Activated CD8-positive, alpha-beta memory T cell treated with anti-CD3 and anti-CD28 coated beads for 1 hour (primary cell): ENCODE measurements around the gene CCT7.
"Not testable (repeated sequence)": the region's sequence is repeated elsewhere in the genome, so short reads cannot be mapped to it uniquely, and the experiment has no call there.

Experiments used
- DNase-seq, 2 donors: peaks; one replicate each; pipeline ENCODE4 v3.0.0-alpha.2; 2020; ENCODE audit warnings: low read depth in 1 of 2; ENCODE audit errors: extremely low read depth in 1 of 2

The CCT7 gene

DNA sequence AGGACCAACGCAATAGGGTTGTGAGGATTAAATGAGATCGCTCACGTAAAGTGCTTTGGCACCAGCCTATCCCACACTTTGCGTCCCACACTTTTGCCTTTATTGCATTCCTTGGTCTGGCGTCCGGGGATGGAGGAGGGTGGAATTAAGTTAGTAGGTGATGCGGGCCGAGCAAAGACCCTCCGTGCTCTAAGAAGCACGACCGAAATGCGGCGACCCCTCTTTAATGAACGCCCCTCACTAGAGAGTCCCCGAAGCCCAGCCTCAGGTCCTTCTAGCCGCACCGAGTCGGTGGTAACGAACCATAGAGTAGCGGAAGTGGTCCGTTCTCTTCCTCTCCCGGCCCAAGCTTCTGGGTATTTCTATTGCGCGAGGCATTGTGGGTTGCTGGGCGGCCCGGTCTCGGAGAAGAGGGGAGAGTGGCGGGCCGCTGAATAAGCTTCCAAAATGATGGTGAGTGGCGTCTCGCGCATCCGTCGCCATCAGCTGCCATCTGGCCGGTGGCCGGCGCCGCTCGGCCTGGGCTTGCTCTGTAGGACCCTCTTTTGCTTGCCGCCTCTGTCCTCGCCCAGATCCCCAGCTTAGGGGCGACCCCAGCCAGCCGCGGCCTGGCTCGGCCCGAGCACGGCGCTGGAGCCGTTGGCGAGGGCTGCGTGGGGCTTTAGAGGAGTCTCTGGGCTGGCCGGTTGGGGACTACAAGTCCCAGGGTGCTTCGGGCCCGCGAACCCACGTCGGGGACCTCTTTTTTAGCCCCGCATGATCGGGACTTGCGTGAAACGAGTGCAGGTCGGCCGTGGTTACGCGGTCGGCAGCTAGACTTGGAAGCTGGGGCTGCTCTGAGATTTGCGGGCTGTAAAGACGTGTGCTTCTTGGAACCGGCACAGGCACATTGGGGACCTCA is at the start of gene CCT7:
TSS of gene CCT7 (plus strand) at position 377 of the 901 bp plus-strand sequence. CDS start at position 448, 71 bp downstream.
- DNase-seq: peak; percentile 73 to 78

DNA sequence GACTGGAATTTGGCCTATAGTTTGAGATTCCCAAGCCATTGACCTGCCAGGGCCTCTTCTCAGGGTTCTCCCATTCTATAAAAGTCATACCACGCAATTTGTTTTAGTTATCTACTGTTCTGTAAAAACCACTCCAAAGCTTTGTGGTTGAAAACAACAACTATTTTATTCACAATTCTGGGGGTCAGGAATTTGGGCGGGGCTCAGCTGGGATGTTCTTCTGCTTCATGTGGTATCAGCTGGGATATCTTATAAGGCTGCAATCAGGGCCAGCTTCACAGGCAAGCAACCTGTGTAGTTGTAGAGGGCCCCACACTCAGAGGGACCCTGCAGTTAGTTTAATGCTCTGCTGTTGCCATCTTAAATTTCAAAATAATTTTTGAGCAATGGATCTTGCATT is 48.1 kb upstream of the CCT7 start:
- no peak for DNase-seq

DNA sequence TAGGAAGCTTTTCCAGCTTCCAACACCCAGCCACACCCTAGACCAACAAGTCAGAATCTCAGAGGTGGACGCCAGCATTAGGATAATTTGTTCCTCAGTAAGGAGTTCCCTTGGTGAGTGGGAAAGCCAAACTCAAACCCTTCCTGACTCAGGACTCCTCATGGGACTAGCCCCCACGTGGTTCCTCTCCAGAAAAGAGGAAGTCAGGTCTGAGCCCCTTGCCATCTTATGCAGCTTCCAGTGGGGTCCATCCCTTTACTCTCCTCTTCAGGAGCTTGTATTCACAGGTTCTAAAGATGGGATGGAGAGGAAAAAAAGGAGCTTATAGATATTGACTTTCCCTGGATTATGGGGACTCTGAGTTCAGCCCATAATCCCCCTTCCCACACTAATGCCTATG is 46.6 kb upstream of the CCT7 start:
- no peak for DNase-seq

DNA sequence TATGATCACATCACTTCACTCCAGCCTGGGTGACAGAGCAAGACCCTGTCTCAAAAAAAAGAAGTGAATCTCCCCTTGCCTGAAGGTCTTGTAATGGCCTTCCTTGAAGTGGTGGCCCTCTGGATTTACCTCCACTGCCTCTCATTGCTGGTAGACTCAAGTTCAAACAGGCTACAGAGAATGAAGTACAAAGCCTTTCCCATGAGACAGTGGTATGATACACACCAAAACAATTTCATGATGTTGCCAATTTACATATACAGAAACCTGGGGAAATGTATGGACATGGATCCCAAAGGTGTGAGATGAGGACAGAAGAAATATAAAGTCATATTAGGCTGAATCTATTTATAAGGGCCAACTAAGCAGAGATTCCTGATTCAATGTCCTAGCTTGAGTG is 36.5 kb upstream of the CCT7 start:
- no peak for DNase-seq

DNA sequence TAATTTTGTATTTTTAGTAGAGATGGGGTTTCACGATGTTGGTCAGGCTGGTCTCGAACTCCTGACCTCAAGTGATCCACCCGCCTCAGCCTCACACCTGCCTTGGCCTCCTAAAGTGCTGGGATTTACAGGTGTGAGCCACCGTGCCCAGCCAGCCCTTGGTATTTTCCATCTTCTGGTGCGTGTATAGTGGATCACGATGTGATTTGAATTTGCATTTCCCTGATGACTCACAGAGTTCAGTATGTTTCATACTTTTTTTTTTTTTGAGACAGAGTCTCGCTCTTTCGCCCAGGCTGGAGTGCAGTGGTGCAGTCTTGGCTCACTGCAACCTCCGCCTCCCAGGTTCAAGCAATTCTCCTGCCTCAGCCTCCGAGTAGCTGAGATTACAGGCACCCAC is 33.8 kb upstream of the CCT7 start:
- not testable (repeated sequence) for DNase-seq

DNA sequence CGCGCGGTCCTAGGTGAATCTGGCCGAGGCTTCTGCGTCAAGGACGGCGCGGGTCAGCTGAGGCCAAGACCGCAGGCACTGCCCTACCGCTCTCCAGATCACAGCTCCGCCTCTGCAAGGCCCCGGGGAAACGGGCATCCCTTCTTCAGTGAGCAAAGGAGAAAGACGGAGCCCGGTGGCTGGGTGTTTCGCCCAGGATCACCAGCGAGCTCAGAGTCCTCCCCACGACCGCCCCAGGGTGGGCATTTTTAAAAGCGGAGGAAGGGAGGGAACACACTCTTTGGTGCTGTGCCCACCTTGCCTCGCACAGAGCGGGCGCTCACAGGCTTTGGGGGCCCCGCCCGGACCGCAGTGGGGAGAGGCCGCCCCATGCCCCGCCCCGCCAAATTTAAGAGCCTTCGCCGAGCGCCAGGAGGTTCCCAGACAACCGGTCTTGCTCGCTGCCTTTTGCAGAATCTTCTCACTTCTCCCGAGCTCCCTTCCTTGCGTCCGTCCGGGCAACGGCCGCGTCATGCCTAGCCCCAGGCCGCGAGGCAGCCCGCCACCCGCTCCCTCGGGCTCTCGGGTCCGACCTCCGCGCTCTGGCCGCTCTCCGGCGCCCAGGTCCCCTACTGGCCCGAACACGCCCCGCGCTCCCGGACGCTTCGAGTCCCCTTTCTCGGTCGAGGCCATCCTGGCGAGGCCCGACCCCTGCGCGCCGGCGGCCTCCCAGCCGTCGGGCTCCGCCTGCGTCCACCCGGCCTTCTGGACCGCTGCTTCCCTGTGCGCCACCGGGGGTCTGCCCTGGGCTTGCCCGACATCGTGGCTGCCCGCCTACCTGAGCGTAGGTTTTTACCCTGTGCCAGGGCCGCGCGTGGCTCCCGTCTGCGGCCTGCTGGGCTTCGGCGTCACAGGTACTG is 31.7 kb upstream of the CCT7 start, which contains the start of gene NOTO:
TSS of gene NOTO (plus strand) at position 419 of the 899 bp plus-strand sequence. CDS start at position 512, 93 bp downstream.
- DNase-seq: no peak

DNA sequence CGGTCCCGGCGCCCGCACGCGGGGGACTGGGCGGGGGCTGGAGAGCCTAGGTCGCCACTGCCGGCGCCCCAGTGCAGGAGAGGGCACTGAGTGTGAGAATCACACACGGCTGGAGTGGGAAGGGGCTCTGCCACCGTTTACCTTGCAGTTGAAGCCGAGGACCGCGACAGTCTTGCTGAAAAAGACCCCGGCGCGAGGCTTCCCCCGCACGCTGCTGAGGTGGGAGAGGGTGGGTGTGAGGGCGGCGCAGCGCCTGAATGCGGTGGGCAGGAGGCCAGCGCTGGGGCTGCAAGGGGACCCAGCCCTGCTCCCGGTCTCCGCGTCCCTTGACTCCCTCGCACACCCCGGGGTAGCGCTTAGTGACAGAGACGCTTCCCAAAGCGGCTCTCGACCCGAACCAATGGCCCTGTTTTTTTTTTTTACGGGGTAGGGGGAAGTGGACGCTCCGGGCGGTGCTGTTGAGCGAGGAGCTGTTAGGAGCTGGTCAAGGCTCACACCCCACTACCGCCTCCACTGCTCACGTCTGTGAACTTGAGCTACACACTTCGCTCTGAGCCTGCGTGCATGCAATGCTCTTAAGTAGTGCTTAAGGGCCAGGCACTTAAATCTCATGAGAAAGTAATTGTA is 30.9 kb upstream of the CCT7 start:
- DNase-seq: no peak

DNA sequence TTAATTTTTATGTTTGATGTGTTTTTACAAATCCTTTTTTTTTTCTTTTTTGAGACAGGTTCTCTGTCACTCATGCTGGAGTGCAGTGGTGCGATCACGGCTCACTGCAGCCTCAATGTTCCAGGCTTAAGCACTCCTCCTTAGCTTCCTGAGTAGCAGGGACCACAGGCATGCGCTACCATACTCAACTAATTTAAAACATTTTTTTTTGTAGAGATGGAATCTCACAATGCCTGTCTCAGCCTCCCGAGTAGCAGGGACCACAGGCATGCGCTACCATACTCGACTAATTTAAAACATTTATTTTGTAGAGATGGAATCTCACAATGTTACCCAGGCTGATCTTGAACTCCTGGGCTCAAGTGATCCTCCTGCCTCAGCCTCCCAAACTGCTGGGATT is 28.5 kb upstream of the CCT7 start:
- DNase-seq: no peak

DNA sequence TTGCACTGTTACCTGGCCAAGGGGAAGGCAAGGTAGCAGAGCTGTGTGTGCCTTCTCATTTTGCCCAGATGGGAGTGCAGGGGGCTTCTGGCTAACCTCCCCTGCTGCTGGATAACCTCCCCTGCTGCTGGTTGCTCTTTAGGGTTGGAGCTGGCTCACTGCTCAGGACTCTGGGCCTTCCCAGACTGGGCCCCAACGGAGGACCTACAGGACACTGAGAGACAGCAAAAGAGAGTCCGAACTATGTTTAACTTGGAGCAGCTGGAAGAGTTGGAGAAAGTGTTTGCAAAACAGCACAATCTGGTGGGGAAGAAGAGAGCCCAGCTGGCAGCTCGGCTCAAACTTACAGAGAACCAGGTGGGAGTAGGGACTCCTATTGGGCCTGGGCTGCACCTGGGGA is 25.9 kb upstream of the CCT7 start:
- DNase-seq: no peak

DNA sequence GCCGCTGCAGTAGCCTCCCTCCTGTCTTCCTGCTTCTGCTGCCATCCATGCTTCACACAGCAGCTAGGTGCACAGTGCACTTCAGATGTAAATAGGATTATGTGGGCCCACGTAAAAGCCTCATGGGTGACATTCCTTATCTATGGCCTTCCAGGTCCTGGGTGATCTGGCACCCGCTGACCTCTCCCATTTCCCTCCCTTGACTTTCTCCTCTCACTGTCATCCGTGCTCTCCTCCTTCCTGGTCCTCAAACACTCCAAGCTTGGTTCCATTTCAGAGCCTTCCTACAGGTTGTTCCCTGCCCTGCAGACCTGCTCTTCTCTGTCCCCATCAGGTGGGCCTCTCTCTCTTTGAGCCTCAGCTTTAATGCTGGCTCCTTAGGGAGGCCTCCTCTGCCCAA is 24.1 kb upstream of the CCT7 start:
- DNase-seq: no peak

DNA sequence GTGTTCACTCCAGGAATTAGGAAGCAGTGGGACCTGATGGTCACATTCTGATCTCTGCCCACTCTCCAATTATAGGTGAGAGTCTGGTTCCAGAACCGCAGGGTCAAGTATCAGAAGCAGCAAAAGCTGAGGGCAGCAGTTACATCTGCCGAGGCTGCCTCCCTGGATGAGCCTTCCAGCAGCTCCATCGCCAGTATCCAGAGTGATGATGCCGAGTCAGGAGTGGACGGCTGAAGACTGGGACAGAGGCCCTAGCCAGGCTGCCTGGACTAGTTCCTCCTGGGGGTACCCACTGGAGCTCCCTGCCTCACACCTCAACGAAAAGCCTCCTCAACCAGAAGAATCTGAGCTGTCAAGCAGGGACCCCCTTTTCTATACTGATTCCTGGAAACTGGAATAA is 23.4 kb upstream of the CCT7 start:
- no peak for DNase-seq

DNA sequence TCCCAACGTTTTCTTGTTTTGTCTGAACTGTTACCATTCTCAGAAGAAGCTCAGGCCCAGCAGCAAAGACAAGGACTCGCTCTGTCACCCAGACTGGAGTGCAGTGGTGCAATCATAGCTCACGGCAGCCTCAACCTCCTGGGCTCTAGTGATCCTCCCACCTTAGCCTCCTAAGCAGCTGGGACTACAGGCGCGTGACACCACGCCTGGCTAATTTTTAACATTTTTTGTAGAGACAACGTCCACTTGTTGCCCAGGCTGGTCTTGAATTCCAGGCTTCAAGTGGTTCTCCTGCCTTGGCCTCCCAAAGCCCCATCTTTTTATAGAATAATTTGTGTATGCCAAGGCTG is 22.0 kb upstream of the CCT7 start:
- DNase-seq: no peak

DNA sequence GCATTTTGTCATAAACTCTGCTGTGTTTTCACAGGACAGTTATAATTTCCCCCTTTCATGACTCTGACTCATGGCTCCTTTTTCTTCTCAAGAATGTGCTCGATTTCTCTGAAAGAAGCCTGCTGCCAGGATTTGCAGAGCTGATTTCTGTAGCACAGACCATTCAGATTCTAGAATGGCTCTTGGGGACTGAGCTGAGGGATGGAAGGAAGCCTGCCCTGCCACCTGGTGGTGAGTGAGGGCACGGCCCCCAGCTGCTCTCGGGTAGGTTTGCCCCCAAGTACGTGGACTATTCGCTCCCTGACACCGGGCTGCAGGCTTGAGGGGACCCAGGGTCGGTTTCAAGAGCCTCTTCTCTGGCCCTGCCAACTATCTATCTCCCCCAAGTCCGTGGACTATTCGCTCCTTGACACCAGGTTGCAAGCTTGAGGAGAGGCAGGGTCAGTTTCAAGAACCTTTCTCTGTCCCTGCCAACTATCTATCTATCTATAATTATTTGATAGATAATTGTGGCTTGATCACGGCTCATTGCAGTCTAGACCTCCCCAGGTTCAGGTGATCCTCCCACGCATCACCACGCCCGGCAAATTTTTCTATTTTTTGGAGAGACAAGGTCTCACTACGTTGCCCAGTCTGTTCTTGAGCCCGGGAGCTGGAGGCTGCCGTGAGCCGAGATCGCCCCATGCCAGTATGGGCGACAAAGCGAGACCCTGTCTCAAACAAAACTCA is 21.5 kb upstream of the CCT7 start:
- DNase-seq: peak in 1 of 2 donors; percentile 65

DNA sequence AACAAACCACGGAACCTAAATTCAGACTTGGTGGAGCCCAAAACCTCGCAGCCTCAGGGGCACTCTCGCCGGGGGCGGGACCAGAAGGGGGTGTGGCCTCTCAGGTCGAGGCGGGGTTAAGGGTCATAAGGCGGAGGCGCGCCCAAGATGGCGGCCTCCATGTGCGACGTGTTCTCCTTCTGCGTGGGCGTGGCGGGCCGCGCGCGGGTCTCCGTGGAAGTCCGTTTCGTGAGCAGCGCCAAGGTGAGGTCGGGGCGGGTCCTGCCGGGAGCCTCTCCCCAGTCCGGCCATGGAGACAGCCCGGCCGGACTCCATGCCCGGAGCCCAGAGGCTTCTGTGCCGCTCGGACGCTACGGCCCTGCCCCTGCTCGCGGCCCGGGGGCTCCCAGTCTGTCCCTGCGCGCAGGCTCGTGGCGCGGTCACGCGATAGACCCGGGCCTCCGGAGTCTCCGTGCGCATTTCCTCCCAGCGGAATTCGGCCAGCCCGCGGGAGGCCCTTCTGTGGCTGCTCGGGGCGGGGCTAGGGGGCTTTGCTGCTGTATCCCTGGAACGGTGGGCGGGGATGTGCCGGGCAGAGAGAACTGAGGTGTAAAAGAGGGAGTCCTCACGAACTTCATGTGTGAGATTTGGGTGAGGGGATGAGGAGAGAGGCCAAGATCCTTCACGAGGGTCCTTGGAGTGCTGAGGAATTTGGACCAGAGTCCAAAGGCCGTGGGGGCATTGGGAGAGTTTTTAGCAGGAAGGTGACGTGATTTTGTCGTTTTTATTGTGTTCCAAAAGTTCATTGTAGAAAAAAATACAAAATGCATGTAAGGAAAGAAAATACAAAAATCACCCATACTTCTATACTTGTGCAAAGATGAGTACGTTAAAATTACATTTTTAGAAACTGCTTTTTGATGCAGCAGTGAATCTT is 19.7 kb upstream of the CCT7 start, which contains the start of gene SMYD5:
TSS of gene SMYD5 (plus strand) at position 126 of the 916 bp plus-strand sequence. CDS start at position 148, 22 bp downstream.
- peak; percentile 81 to 83 for DNase-seq

DNA sequence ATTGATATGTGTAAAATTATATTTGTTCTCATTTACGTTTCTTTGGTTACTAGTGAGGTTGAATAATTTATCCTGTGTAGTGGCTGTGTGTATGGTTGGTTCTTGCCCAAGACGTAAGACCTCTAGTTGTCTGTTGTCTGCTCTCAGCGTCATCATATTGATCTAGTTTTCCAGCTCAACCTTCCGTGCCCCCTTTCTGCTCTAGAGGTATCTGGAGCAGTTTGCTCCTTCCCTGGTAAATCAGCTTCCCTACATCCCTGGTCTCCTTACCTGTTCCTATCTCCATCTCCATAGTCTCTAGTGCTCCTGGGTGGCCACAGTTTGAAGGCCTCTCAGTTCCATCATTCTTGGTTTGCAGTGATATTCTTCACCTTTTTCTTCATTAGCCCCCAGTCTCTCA is 18.9 kb upstream of the CCT7 start:
- DNase-seq: no peak

DNA sequence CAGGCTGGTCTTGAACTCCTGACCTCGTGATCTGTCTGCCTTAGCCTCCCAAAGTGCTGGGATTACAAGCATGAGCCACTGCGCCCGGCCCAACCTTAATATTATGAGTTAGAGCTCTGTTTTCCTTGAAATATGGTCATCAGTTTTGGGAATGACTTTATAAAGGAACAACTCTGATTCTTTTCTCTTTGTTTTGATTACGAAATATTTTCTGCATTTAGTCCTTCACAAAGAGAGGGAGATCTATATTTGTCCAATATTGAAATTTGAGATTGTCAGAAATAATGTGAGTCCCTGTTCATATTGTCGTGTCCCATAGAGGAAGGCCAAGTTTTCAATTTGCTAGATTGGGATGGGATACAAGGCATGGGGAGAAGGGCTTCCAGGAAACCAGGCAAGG is 16.9 kb upstream of the CCT7 start:
- no peak for DNase-seq

DNA sequence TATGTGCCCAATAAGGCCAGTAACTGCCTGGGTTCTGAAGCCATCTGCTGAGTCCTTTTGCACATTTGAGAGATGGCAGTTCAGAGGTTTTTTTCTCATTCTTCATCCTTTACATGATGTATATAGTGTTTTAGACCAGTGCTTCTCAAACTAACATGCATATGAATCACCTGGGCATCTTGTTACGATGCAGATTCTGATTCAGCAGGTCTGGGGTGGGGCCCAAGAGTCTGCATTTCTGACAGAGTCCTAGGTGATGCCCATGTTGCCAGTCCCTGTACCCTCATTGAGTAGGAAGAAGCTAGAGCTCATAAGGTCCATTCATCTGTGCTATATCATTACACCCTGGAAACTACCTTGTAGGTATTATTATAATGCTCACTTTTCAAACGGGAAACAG is 16.3 kb upstream of the CCT7 start:
- DNase-seq: no peak

DNA sequence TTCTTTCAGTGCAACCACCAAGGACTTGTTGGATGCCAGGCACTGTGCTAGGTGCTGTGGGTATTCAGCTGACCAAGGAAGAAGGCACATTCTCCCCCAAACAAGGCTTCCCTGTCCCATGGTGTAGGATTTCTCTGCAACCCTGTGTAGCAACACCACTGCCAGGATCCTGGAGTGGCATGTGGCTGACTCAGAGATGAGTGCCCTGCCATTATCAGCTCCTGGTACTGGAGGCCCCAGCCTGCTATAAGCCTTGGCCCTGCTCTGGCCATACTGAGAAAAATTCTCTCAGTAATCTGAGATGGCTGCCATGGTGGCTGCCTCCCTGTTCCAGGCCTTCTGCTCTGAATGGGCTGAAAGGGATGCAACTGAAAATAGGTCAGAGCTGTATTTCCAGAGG is 15.8 kb upstream of the CCT7 start:
- no peak for DNase-seq

DNA sequence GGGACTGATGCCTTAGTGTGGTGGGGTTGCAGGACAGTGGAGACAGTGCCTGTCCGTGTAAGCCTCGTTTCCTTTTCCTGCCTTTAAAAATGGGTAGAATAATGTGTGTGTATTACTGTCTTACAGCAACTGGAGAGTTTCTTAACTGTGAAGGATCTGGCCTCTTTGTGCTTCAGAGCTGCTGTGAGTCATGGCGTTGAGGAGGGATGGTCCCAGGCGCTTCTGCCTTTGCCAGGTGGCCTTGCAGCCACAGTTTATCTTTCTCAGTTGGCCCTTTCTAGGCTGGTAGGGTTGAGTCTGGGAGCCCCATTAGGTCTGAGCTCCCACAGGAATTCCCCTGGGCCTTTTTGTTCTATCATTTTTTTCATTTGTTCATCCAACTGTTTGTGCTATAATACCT is 10.3 kb upstream of the CCT7 start:
- no peak for DNase-seq
